ENCODE measurements around the gene ASXL1.

The ASXL1 gene

GRCh38 chr20:32440069-32440757 lies 82.1 kb downstream of the ASXL1 start:
- DNase-seq (ENCODE audit: low read depth, low spot score), result no peak

DNA sequence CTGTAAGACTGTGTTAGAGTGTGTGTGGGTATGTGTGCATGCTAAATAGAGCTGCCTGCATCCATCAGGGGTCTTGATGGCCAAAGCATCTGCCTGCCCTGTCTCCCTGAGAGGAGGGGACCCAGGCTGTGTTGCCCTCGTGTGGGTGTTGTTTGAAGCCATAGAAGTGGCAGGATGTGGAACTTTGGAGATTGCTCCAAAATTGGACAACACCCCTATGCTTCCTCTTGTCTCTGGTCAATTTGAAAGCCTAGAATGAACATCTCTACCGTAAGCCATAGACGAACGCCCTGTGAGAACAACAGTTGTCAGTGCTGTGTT lies 82.6 kb downstream of the ASXL1 start:
- DNase-seq (ENCODE audit: low read depth, low spot score), result no peak

GRCh38 chr20:32441638-32442037 lies 83.5 kb downstream of the ASXL1 start:
- DNase-seq (ENCODE audit: low read depth, low spot score), result no peak

DNA sequence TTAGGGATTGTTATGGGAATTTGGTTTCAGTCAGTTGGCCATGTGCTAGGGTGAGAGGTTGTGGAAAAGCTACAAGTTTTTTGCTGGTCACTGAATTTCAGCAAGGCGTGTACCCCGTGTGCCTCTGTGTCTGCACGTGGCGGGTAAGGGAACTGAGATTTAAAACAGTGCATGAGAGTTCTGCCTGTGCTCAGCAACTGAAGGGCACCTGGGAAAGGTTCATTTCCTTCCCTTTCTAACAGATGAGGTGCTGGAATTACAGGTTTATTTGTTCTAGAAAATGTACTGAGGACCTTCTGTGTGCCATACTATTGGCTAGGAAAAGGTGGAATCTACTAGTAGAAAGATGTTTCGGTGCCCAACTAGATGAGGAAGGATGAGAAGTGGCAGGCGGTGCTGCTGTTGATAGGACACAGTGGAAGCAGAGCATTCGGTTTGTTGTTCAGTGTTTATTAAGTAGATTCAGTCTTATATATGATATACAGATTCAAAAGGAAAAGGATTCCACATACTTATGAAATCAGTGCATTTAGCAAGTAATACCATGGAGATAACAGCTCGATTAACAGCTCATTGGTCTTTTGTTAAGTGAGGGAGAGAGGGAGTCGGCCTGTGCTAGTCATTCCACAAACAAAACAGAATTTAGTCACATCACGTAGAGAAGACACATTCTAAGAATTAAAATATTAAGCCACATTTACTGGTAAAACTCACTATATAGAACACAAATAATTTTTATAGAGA lies 84.7 kb downstream of the ASXL1 start:
- no peak for DNase-seq (ENCODE audit: low read depth, low spot score)

- no peak for DNase-seq (ENCODE audit: low read depth, low spot score)
These were observed 85.3 kb downstream of the ASXL1 start for GRCh38 chr20:32443386-32443974.

- no peak for DNase-seq (ENCODE audit: low read depth, low spot score)
These were observed 86.5 kb downstream of the ASXL1 start for GRCh38 chr20:32444474-32445220.

GRCh38 chr20:32445539-32446273 lies 87.6 kb downstream of the ASXL1 start:
- DNase-seq (ENCODE audit: low read depth, low spot score), result no peak

DNA sequence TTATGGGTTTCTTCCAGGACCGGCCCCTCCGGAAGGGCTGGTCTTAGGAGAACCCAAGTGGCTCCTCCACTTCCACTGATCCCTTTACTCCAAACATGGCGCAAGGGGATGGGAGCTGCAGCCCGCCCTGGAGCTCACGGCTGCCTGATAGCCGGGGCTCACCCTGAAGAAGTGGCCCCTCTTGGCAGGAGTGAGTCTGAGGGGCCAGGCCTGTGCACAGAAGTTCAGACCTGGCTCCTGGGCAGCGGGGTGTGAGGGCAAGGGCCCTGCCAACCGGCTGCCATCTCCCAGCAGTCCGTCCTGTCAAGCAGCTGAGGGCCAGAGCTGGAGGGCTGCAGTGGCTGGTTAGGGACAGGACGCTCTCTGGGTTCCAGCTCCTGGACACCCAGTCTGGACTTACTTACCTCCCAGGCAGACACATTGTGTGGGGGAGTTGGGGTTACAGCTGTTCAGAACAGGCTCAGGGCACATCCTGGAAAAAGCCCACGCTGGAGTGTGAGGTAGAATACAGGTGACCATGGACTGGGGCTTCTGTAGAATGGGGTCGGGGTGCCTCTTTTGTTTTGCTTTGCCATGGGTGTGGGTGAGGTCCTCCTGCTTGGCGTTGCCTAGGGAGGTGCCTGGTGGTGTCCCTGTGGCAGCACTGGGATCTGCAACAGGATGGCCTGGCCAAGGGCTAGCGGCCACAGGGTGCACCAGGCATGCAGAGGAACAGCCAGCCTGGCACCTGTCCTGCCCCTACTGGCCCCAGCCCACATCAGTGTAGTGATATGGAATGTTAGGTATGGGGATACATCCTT lies 88.4 kb downstream of the ASXL1 start:
- DNase-seq (ENCODE audit: low read depth, low spot score), result no peak

DNA sequence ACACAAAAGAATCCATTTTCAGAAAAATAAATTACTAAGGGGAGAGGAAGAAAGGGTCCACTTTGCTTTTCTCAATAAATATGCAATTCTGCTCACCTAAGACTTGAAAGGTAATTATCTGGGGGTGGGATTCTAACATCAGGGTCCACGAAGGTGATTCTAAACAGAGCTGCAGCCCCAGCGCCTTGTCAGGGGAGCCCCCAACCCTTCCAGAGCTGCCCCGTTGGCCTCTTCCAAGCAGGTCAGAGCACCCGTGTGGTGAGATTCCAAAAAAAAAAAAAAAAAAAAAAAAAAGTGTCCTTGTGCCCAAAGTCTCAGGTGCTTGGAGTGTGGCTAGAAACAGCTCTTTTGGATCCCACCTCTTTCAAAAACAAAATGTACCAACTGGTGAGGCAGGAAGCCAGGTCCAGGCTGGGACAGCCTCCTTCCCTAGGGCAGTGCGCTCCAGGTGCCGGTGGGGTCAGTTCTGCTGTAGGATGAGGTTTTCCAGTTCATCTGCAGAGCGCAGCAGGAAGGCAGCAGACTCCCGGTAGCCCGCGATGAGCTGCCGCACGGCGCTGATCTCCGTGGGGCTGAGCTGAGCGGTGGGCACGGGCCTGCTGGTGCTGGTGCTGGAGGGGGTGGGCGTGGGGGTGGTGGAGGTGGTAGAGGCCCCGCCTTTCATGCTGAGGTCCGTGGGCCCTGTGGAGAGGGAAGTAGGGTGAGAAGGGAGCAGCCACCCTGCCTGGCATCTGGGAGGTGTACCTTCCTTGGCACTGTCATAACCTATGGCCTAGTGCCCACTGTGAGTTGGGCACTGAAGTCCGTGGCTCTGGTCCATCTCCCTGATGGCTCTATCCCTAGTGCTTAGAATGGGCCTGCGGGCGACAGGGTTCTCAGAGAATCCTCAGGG lies 89.3 kb downstream of the ASXL1 start:
- no peak for DNase-seq (ENCODE audit: low read depth, low spot score)

DNA sequence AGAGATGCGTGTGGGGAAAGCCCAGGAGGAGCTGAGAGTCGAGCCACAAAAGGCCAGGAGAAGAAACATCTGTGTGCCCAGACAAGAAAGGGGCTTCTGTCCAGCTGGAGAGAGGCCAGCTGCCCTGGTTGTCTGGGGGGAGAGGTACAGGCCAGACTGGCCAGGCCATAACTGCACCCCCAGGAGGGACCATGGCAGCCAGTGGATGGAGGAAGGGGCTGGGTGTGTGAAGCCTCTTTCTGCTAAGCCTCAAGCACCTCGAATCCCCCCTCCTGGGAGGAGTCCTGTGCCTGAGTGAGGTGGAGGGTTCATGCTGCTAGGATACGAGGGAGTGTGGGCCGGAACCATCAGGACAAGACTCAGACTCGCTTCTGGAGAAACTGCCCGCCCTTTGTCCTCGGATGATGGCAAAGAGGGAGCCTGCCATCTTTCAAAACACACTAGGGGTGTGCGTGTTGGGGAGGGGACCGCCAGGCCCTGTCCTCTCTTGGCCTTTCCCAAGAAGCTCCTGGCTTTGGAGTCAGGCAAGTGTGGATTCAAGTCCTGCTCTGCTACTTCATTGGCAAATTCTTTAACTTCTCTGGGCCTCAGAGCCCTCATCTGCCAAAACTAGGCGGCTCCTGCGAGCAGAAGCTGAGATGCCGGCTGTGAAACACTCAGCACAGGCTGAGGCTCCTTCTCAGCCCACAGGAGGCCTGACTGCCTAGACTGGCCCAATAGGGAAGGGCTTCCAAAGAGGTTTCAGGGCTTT lies 90.3 kb downstream of the ASXL1 start:
- no peak for DNase-seq (ENCODE audit: low read depth, low spot score)

DNA sequence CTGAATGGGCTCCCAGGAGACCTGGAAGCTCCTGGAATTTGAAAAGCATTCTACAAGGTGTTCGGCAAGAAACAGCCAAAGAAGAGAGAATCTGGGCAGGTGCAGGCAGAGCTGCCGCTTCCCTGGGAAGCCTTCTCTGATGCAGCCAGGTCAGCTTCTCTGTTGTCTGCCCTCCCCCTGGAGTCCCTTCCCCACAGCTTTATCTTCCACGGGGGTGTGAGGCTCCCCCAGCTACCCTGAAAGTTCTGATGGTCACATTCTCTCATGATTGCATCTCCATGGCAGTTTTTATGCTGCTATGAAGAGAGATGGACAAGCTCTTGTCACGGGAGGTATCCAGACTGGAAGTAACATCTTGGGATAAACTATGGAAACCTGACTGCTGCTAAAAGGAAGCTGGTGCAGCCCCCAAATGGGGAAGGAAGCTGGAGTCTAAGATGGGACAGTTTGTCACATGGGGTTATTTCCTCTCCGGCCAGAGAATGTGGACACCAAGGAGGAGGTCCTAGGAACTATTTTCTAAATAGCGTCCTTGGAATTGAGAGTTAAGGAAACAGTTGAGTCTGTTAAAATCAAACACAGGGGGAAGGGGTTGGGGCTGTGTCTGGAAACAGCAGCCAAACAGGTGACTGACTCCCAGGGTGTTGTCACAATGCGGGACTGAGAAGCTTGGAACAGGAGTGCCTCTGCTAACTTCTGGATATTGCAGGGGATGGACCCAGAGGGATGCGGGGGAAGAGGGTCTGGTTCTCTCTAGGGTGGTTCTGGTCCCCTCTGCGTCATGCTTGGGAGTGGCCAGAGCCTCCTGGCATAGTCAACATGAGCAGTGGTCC lies 91.1 kb downstream of the ASXL1 start:
- DNase-seq (ENCODE audit: low read depth, low spot score), result no peak

DNA sequence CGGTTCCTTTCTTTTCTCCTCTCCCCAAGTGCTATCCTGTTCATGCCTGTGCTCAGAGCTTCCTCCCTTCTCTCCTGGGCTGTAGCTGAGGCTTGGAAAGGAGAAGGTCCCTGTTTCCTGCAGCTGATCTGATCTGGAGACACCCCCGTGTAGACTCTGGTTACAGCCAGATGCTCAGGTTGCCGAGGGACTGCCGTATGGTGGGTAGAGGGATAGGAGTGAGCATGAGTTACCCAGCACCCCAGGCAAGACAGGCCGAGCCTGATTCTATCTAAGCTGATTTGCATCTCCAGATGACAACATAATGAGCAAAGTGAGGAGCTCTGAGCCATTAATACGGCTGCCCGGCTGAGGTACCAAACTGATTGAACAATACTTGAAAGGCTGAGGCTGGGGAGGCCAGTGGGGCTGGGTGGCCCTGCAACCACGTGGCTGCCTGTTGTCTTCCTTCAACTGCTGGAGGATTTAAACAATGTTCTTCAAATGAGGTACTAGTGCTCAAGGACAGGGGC lies 91.8 kb downstream of the ASXL1 start:
- DNase-seq (ENCODE audit: low read depth, low spot score), result no peak

- DNase-seq (ENCODE audit: low read depth, low spot score), result no peak
These were observed 92.4 kb downstream of the ASXL1 start for GRCh38 chr20:32450484-32451061.

DNA sequence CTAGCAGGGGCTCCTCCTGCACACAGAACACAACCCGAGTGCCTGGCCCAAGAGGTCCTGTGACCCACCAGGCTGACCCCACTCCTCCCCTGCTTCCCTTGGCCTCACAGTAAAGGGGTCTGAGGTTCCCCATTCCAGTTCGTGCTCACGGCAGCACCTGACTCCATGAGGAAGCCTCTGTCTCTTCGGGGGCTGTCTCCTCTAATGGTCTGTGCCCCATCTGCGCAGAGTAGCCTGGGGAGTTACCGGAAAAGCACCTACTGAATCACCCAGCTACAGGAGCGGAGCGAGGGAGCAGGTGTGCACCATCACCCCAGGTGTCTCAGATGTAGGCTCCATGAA lies 93.2 kb downstream of the ASXL1 start:
- no peak for DNase-seq (ENCODE audit: low read depth, low spot score)

DNA sequence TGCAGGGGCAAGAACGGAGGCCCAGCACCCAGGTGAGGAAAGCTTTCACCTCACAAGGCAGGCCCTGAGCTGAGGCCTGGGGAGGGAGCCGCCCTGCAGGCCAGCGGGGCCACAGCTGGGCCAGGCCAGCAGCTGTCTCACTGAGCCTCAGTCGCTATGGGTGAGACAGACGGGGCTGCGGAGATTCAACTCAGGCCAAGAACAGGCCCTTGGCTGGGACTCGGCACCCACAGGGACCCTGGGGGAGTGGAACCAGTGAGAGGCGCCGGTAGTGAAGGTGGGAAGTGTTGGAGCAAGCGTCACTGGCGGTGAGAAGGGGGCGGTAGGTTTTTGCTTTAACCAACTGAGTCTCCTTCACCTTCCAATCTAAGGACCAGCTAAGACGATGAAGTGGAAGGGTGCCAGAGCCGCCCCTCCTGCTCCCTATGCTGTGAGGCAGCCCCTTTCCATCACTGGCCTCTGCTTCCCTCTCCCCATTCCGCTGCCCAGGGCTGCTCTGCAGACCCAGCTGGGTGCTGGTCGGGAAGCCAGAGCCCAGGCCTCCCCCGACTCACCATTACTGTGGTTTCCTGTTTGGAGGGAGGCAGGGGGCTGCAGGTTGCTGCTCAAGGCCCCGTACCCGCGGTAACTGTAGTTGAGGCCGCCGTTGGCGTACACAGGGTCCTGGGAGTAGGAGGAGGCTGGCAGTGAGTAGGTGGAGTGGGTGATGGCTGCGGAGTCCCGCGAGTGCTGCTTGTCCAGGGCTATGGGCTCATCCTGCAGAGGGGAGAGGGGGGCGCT lies 93.7 kb downstream of the ASXL1 start:
- DNase-seq (ENCODE audit: low read depth, low spot score), result no peak

GRCh38 chr20:32452776-32453466 lies 94.8 kb downstream of the ASXL1 start:
- DNase-seq (ENCODE audit: low read depth, low spot score), result no peak

All from iPS DF 19.7 (cell line).